Spleen (tissue), 7 donors: Measurements from ENCODE around the gene HEXB.

Source experiments
- POLR2A ChIP-seq, 3 donors: fragments of 450-650 bp; IDR thresholded peaks; one replicate each; pipeline ENCODE4 v1.5.1; 2017; ENCODE audit warnings: antibody characterized with exemption in 3 of 3, mild to moderate bottlenecking in 1 of 3
- TF ChIP-seq, protein P1 (sequence below), 11 experiments: fragments of 200-600 bp in 7 of 11; fragments of 450-650 bp in 4 of 11; sonication (generic) in 4 of 11; IDR thresholded peaks in 8 of 11; conservative IDR thresholded peaks in 3 of 11; 1 replicate in 7 of 11; 2 replicates in 4 of 11; pipeline versions ENCODE4 v1.4.0 to v1.8.0; 2016 to 2021; ENCODE audit warnings: antibody characterized with exemption in 11 of 11, inconsistent platforms in 4 of 11, mild to moderate bottlenecking in 1 of 11
- donor health status: DM: no; HTN: no; CAD: no; lungs with moderate emphysema.
- donor health status: DM: no; HTN: no; CAD: no.
- donor health status: DM: no; HTN: no; CAD: no.

DNA sequence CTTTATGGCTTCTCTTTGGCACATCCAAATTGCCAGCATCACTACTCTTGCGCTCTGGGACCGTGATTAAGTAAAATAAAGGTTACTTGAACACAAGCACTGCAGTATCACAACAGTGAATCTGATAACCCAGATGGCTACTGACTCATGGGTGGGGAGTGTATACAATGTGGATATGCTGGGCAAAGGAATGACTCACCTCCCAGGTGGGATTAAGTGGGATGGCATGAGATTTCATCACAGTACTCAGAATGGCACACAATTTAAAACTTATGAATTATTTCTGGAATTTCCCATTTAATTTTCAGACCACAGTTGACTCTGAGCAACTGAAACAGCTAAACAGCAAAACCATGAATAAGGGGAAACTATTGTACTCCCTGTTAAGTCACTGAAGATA lies 77.6 kb downstream of the HEXB start:
- TF ChIP-seq, protein P1, sequence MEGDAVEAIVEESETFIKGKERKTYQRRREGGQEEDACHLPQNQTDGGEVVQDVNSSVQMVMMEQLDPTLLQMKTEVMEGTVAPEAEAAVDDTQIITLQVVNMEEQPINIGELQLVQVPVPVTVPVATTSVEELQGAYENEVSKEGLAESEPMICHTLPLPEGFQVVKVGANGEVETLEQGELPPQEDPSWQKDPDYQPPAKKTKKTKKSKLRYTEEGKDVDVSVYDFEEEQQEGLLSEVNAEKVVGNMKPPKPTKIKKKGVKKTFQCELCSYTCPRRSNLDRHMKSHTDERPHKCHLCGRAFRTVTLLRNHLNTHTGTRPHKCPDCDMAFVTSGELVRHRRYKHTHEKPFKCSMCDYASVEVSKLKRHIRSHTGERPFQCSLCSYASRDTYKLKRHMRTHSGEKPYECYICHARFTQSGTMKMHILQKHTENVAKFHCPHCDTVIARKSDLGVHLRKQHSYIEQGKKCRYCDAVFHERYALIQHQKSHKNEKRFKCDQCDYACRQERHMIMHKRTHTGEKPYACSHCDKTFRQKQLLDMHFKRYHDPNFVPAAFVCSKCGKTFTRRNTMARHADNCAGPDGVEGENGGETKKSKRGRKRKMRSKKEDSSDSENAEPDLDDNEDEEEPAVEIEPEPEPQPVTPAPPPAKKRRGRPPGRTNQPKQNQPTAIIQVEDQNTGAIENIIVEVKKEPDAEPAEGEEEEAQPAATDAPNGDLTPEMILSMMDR (IDR thresholded peaks at IDR 0.05 in 8 of 11, conservative IDR thresholded peaks at IDR 0.05 in 3 of 11) = no peak
- no peak for TF ChIP-seq POLR2A (IDR thresholded peaks at IDR 0.05)
